Kidney (tissue), 14 donors: ENCODE results near the gene IL1RAPL1. TPM values are rescaled to one million over a fixed set of nuclear protein-coding genes. Genes with fewer than 3 reads are reported as not detected.

Experiments used
- DNase-seq, 5 donors: peaks; one replicate each; pipeline ENCODE4 v3.0.0-alpha.2; 2013 to 2020
- FAIRE-seq: peaks from 2 replicates; lab custom pipeline; 2012; peaks lifted over from hg19 to GRCh38; lab: Jason Lieb, UNC
- H3K27ac ChIP-seq, 2 donors: one replicate each; pipeline ENCODE4 v1.7.0; 2013; ENCODE audit warnings: low read depth in 2 of 2, low read length in 2 of 2, inconsistent platforms in 1 of 2
- H3K27me3 ChIP-seq: one replicate; pipeline ENCODE4 v1.7.1; 2013; ENCODE audit warnings: low read length, inconsistent platforms; ENCODE audit not compliant: control insufficient read depth, insufficient read depth
- H3K36me3 ChIP-seq, 3 donors: one replicate each; pipeline versions ENCODE4 v1.7.0 to v1.7.1; 2013; ENCODE audit warnings: low read length in 3 of 3, control low read depth in 1 of 3, inconsistent platforms in 1 of 3; ENCODE audit not compliant: insufficient read depth in 3 of 3, control insufficient read depth in 2 of 3
- H3K4me1 ChIP-seq, 3 donors: one replicate each; pipeline versions ENCODE4 v1.7.0 to v1.7.1; 2013; ENCODE audit warnings: low read length in 3 of 3, inconsistent platforms in 1 of 3, low read depth in 1 of 3; ENCODE audit not compliant: control insufficient read depth in 2 of 3, insufficient read depth in 2 of 3
- H3K4me3 ChIP-seq, 3 donors: one replicate each; pipeline versions ENCODE4 v1.7.0 to v1.8.1; 2013; ENCODE audit warnings: low read length in 3 of 3, control low read depth in 1 of 3, inconsistent platforms in 1 of 3
- H3K9ac ChIP-seq, 3 donors: one replicate each; pipeline versions ENCODE4 v1.7.0 to v1.7.1; 2013; ENCODE audit warnings: low read length in 3 of 3, control low read depth in 1 of 3, inconsistent platforms in 1 of 3
- H3K9me3 ChIP-seq, 3 donors: one replicate each; pipeline versions ENCODE4 v1.7.0 to v1.7.1; 2013; ENCODE audit warnings: low read length in 3 of 3, control low read depth in 1 of 3, inconsistent platforms in 1 of 3; ENCODE audit not compliant: control insufficient read depth in 2 of 3, insufficient read depth in 1 of 3
- intact Hi-C: fragments of 100-400 bp; cut with DNase I; formaldehyde crosslinking; loops from one replicate; pipeline ENCODE4 v1.11.1; 2022
- polyA plus RNA-seq: library from polyadenylated mRNA; stranded (reverse); fragments of 350-450 nt; fragmentation: Illumina TruSeq; extraction: RNeasy Lipid Tissue Mini Kit (QIAGEN cat#74804); gene quantifications from one replicate; pipeline ENCODE4 v1.2.3, GENCODE V29; 2014; ENCODE audit warnings: low read depth, low replicate concordance; ENCODE audit not compliant: insufficient read depth
- total RNA-seq: library from RNA; stranded (reverse); fragmentation: NEBNext Ultra II Directional; extraction: Animal tissue kit (Norgen Biotek cat#: 25700); gene quantifications from one replicate; pipeline ENCODE4 v1.2.1, GENCODE V29; 2021
- TF ChIP-seq, protein P1 (sequence below): IDR thresholded peaks from 3 replicates; pipeline ENCODE4 v1.5.1; 2012; ENCODE audit warnings: mild to moderate bottlenecking, moderate library complexity, borderline replicate concordance; ENCODE audit not compliant: insufficient read depth; ENCODE audit errors: extremely low read depth
- donor health status: control.
- donor health status: control.
- donor health status: control.
- donor health status: control.
- donor health status: control.
- donor health status: DM: yes; HTN: yes; CAD: no.
- donor health status: Normal renal cell carcinoma (clear cell type).

Gene IL1RAPL1
- total and polyA plus RNA-seq, 2 donors from 2014 or later: 0.19 TPM; not detected in 1

DNA sequence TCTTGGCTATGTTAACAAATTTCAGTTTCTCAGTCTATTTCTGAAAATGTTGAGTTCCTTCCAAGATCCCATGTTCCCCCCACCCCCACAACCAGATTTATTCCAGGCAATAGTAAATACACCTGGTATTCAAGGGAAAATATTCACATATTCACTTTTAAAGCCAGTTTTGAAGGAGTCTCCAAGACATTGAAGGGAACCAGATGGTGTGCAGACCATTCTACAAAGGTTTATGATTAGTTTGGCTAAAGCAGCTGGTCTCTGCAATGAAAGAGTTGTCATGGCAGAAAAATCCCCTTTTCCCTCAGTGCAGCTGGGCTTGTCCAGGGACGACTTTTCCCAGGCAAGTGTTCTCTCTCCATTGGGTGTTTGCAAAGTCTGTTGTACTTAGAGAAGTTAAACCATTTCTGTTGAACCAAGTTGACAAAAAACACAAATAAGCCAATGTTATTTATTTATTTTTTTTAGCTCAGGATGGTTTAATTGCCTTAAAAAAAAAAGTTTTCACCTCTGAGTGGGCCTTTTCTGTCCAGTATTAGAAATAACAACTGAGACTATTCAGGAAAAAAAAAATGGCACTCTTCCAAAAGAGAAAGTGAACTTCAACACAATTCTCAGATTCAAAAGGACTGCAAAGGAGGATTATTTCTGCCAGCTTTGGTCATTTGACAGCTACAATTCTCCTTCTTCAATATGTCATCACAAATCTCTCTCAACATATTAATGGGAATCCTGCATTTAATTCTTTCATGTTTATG lies 410.6 kb downstream of the IL1RAPL1 start:
- TF ChIP-seq, protein P1, sequence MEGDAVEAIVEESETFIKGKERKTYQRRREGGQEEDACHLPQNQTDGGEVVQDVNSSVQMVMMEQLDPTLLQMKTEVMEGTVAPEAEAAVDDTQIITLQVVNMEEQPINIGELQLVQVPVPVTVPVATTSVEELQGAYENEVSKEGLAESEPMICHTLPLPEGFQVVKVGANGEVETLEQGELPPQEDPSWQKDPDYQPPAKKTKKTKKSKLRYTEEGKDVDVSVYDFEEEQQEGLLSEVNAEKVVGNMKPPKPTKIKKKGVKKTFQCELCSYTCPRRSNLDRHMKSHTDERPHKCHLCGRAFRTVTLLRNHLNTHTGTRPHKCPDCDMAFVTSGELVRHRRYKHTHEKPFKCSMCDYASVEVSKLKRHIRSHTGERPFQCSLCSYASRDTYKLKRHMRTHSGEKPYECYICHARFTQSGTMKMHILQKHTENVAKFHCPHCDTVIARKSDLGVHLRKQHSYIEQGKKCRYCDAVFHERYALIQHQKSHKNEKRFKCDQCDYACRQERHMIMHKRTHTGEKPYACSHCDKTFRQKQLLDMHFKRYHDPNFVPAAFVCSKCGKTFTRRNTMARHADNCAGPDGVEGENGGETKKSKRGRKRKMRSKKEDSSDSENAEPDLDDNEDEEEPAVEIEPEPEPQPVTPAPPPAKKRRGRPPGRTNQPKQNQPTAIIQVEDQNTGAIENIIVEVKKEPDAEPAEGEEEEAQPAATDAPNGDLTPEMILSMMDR: no peak
- H3K27ac ChIP-seq: no peak overlapping the region
- DNase-seq: peak in 4 of 5 donors; percentile 23 to 76 (median 40)

DNA sequence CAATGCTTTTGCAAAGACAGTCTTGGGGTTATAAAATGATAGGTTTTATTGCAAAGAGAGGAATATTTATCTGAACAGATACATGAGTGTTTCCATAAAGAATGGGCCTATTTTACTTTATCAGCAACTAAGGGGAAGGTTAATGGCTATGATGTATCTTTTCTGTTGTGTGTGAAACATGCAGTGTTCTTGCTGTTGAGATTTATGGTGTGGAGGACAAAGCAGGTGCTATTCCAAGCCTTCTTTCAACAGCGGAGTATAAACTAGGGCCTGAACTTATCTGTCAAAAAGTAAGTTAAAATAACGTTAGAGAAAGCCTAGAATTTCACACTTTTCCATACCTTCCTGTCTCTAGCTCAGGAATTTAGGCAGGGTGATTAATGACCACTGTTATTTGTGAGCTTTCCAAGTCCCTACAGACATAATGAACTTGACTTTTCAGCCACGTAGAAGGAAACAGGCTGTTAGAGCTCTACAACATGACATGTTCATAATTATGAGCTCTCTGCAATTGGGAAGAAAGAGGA lies 411.4 kb downstream of the IL1RAPL1 start:
- TF ChIP-seq, protein P1: no peak
- Histone ChIP-seq H3K27ac (no peak overlapping the region), H3K36me3 (no peaks in the 10 kb centered on the region), H3K9ac (no peak overlapping the region), H3K9me3 (no peaks in the 10 kb centered on the region), H3K27me3 (no peaks in the 10 kb centered on the region), H3K4me3 (peak overlapping the region in 1 of 3 donors; percentile 11), H3K4me1 (no peaks in the 10 kb centered on the region)
- FAIRE-seq (no peak), DNase-seq (peak in 3 of 5 donors; percentile 9 to 63 (median 53))
- intact Hi-C loops: no loop called here

More for the DNA sequence above, 410.6 kb downstream of the IL1RAPL1 start:
- Histone ChIP-seq H3K9me3 (no peaks in the 10 kb centered on the region), H3K9ac (no peak overlapping the region), H3K4me3 (no peak overlapping the region), H3K27me3 (no peaks in the 10 kb centered on the region), H3K4me1 (no peaks in the 10 kb centered on the region), H3K36me3 (no peaks in the 10 kb centered on the region)
- FAIRE-seq: no peak
- intact Hi-C loops: no loop called here

DNA sequence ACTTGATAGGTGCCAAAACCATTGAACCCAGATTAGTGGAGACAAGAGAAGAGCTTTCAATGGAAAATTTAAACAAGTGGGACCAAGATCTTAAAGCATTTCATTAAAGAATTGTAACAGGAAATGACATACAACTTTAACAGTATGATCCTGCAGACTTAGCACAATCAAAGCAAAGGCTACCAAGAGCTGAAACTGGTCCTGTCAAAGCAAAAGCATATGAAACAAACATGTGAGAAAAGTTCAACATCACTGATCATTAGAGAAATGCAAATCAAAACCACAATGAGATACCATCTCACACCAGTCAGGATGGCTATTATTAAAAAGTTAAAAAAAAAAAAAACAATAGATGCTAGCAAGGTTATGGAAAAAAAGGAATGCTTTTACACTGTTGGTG lies 425.6 kb downstream of the IL1RAPL1 start:
- H3K9ac ChIP-seq: no peak overlapping the region
- TF ChIP-seq, protein P1: no peak
- DNase-seq: no peak
- no peaks in the 10 kb centered on the region for H3K27me3 ChIP-seq
- no peak overlapping the region for H3K27ac ChIP-seq
- no peak for FAIRE-seq
- H3K36me3 ChIP-seq: no peaks in the 10 kb centered on the region
- intact Hi-C loops: no loop called here
- no peaks in the 10 kb centered on the region for H3K9me3 ChIP-seq
- no peaks in the 10 kb centered on the region for H3K4me1 ChIP-seq
- H3K4me3 ChIP-seq: no peak overlapping the region
